Adipocyte (in vitro differentiated cells): ENCODE results near the gene RASGEF1B.

ENCODE experiments used
- DNase-seq: peaks from one replicate; pipeline ENCODE4 v3.0.0-alpha.2; 2015; ENCODE audit warnings: low read depth
- H3K27me3 ChIP-seq: replicated peaks from 2 replicates; pipeline ENCODE4 v1.7.0; 2013; ENCODE audit warnings: mild to moderate bottlenecking, low read length, moderate library complexity; ENCODE audit not compliant: control insufficient read depth, insufficient read depth
- H3K36me3 ChIP-seq: 2 replicates; pipeline ENCODE4 v1.7.0; 2013; ENCODE audit warnings: low read length, mild to moderate bottlenecking, moderate library complexity; ENCODE audit not compliant: control insufficient read depth, insufficient read depth, severe bottlenecking
- H3K4me1 ChIP-seq: 2 replicates; pipeline ENCODE4 v1.7.0; 2013; ENCODE audit warnings: mild to moderate bottlenecking, low read length, moderate library complexity; ENCODE audit not compliant: control insufficient read depth, insufficient read depth
- H3K4me3 ChIP-seq: 2 replicates; pipeline ENCODE4 v1.7.0; 2013; ENCODE audit warnings: mild to moderate bottlenecking, low read length, moderate library complexity
- H3K9ac ChIP-seq: 2 replicates; pipeline ENCODE4 v1.7.0; 2013; ENCODE audit warnings: mild to moderate bottlenecking, low read length, moderate library complexity
- H3K9me3 ChIP-seq: 2 replicates; pipeline ENCODE4 v1.7.0; 2013; ENCODE audit warnings: mild to moderate bottlenecking, low read length, moderate library complexity; ENCODE audit not compliant: control insufficient read depth

The RASGEF1B gene

GRCh38 chr4:81508411-81509185 lies 36.9 kb upstream of the RASGEF1B start:
- no peaks in the 10 kb centered on the region for H3K9me3 ChIP-seq
- no peak overlapping the region for H3K9ac ChIP-seq
- no peaks in the 10 kb centered on the region for H3K36me3 ChIP-seq
- H3K4me3 ChIP-seq = no peak overlapping the region
- DNase-seq = no peak
- peaks cover 49% of the 10 kb centered on the region for H3K4me1 ChIP-seq
- no peaks in the 10 kb centered on the region for H3K27me3 ChIP-seq

DNA sequence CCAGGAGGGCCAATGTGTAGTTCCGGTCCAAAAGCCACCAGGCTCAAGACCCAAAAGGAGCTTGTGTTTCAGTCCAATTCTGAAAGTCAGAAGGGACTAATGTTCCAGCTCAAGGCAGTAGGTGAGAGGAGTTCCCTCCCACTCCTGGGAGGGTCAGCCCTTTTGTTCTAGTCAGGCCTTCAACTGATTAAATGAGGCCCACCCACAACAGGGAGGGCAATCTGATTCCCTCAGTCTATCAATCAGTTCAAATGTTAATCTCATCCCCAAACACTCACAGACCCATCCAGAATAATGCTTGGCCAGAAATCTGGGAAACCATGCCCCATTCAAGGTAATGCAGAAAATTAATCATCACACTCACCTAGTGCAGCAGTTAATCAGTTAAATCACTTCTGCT lies 35.8 kb upstream of the RASGEF1B start:
- DNase-seq = no peak
- no peak overlapping the region for H3K4me3 ChIP-seq
- no peak overlapping the region for H3K9ac ChIP-seq
- no peaks in the 10 kb centered on the region for H3K9me3 ChIP-seq
- no peaks in the 10 kb centered on the region for H3K27me3 ChIP-seq
- no peaks in the 10 kb centered on the region for H3K36me3 ChIP-seq
- H3K4me1 ChIP-seq = peaks cover 49% of the 10 kb centered on the region

DNA sequence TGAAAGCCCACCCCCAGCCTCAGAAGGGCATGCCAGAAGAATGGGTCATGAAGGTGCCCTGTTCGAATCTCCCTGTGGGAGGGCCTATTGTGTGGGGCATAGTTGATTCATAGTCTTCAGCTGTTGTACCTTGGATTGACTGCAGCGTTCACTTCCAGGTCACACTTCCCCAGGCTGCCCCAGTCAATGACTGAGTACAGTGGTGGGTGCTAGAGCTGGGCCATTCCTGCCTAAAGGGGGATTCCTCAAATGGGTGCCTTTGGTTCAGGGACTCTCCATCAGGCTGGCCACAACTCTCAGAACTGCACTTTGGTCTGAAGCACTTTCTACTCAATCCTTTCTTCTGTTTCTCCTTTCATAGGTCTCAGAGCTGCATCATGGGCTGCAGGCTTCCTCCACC lies 35.0 kb upstream of the RASGEF1B start:
- Histone ChIP-seq H3K9me3 (no peaks in the 10 kb centered on the region), H3K4me3 (no peak overlapping the region), H3K27me3 (no peaks in the 10 kb centered on the region), H3K4me1 (peaks cover 49% of the 10 kb centered on the region), H3K36me3 (no peaks in the 10 kb centered on the region), H3K9ac (no peak overlapping the region)
- DNase-seq = no peak

GRCh38 chr4:81505726-81506125 lies 34.0 kb upstream of the RASGEF1B start:
- no peak for DNase-seq
- Histone ChIP-seq H3K9ac (no peak overlapping the region), H3K9me3 (no peaks in the 10 kb centered on the region), H3K27me3 (no peaks in the 10 kb centered on the region), H3K4me3 (no peak overlapping the region), H3K36me3 (no peaks in the 10 kb centered on the region), H3K4me1 (peaks cover 51% of the 10 kb centered on the region)

- Histone ChIP-seq H3K36me3 (no peaks in the 10 kb centered on the region), H3K9ac (no peak overlapping the region), H3K4me1 (peaks cover 53% of the 10 kb centered on the region), H3K4me3 (peak overlapping the region; percentile 65), H3K27me3 (no peaks in the 10 kb centered on the region), H3K9me3 (no peaks in the 10 kb centered on the region)
- no peak for DNase-seq
Measured at GRCh38 chr4:81505004-81505598, 33.4 kb upstream of the RASGEF1B start.

- Histone ChIP-seq H3K9ac (no peak overlapping the region), H3K27me3 (no peaks in the 10 kb centered on the region), H3K9me3 (no peaks in the 10 kb centered on the region), H3K4me3 (no peak overlapping the region), H3K36me3 (no peaks in the 10 kb centered on the region), H3K4me1 (peaks cover 50% of the 10 kb centered on the region)
- no peak for DNase-seq
Measured at GRCh38 chr4:81504112-81505003, 32.7 kb upstream of the RASGEF1B start.

- no peak overlapping the region for H3K9ac ChIP-seq
- H3K36me3 ChIP-seq = no peaks in the 10 kb centered on the region
- no peaks in the 10 kb centered on the region for H3K9me3 ChIP-seq
- peaks cover 42% of the 10 kb centered on the region for H3K4me1 ChIP-seq
- no peak overlapping the region for H3K4me3 ChIP-seq
- no peaks in the 10 kb centered on the region for H3K27me3 ChIP-seq
- DNase-seq = no peak
Measured at GRCh38 chr4:81503586-81503985, 31.9 kb upstream of the RASGEF1B start.

DNA sequence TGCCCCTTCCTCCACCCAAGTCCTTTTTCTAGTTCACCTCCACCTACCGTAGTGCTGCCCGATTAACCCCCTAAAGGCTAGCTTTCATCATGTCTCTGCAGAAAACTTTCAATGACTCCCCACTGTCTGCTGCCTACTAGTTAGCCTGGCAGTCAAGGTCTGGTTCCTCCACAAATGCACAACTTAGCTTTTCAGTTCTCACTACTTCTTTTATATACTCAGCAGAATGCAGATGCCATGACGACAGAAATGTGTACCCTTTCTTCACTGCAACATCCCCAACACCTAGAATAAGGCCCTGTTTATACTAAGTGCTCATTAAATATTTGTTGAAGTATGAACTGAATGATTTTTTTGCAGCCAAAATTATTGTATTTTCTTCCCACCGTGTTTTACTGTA lies 30.9 kb upstream of the RASGEF1B start:
- H3K9ac ChIP-seq = no peak overlapping the region
- no peak for DNase-seq
- peaks cover 33% of the 10 kb centered on the region for H3K4me1 ChIP-seq
- H3K9me3 ChIP-seq = no peaks in the 10 kb centered on the region
- H3K4me3 ChIP-seq = no peak overlapping the region
- H3K36me3 ChIP-seq = no peaks in the 10 kb centered on the region
- H3K27me3 ChIP-seq = no peaks in the 10 kb centered on the region

- Histone ChIP-seq H3K36me3 (no peaks in the 10 kb centered on the region), H3K4me3 (no peak overlapping the region), H3K4me1 (peaks cover 11% of the 10 kb centered on the region), H3K9me3 (no peaks in the 10 kb centered on the region), H3K27me3 (no peaks in the 10 kb centered on the region), H3K9ac (no peak overlapping the region)
- DNase-seq = no peak
Measured at GRCh38 chr4:81499840-81500239, 28.1 kb upstream of the RASGEF1B start.

DNA sequence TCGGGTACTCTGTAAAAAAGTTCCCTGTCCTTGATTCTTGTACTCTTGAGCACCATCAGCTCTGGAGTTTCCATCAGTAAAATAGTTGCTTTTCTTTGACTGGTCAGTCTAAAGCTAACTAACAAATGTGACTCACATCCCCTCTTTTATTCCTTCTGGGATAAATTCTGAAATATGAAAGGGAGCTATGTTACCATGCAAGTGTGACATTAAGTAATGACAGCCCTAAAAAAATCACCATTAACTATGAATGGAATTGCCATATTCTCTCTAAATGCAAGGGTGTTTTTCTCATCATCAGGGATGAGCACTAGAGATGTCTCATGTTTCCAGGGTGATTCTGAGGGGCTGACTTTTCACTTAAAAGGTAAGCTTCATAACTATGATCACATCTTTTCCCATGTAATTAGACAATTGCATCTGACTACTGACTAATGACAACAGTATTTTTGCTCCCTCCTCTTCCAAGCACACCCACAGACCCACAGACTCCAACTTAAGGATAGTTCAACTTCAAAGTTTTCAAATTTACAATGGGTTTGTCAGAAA lies 26.9 kb upstream of the RASGEF1B start:
- no peak for DNase-seq
- no peaks in the 10 kb centered on the region for H3K27me3 ChIP-seq
- H3K4me1 ChIP-seq = peaks cover 11% of the 10 kb centered on the region
- H3K9me3 ChIP-seq = no peaks in the 10 kb centered on the region
- H3K4me3 ChIP-seq = no peak overlapping the region
- H3K9ac ChIP-seq = no peak overlapping the region
- H3K36me3 ChIP-seq = no peaks in the 10 kb centered on the region

DNA sequence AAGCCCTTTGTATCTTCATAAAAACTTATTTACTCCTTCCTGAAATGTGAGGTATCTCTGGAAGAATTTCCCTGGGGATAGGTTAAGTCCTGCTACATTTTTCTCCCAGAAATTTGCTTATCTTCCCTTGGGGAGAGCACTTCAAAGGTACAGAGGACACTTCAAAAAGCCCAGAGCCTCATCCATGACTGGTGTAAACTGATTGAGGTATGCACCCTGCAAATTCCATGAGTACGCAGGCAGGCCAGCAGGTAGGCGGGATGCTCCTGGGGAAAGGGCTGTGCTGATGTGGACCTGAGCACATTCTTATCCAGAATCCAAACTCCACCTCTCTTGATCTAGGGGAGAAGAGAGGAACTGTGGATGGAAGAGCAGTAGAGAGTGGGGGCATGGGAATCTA lies 26.3 kb upstream of the RASGEF1B start:
- H3K9me3 ChIP-seq = no peaks in the 10 kb centered on the region
- no peak for DNase-seq

More for the DNA sequence above, 26.3 kb upstream of the RASGEF1B start:
- Histone ChIP-seq H3K4me1 (peaks cover 11% of the 10 kb centered on the region), H3K27me3 (no peaks in the 10 kb centered on the region), H3K4me3 (no peak overlapping the region), H3K9ac (no peak overlapping the region), H3K36me3 (no peaks in the 10 kb centered on the region)
